ENCODE measurements around the gene ITGB3.
"Not testable (repeated sequence)": the region's sequence is repeated elsewhere in the genome, so short reads cannot be mapped to it uniquely, and the experiment has no call there.

Gene ITGB3

GRCh38 chr17:47223460-47223859 lies 30.2 kb upstream of the ITGB3 start:
- no CpG with 5 or more reads among the region's 5 CpGs for WGBS (ENCODE audit: extremely low coverage, insufficient coverage, insufficient read length)
- no peak overlapping the region for H4K12ac ChIP-seq (ENCODE audit: low read depth, low read length)
- H3K79me2 ChIP-seq (ENCODE audit: control insufficient read depth, insufficient read depth, low read length, poor library complexity): no peaks in the 10 kb centered on the region

GRCh38 chr17:47224077-47224476 lies 29.6 kb upstream of the ITGB3 start:
- not testable (repeated sequence) for H3K4me1 ChIP-seq (ENCODE audit: control insufficient read depth in 1 of 2, insufficient read depth in 2 of 2, low read length in 2 of 2); H3K79me2 ChIP-seq (ENCODE audit: control insufficient read depth, insufficient read depth, low read length, poor library complexity); H3K18ac ChIP-seq (ENCODE audit: low read length); H2BK5ac ChIP-seq (ENCODE audit: low read depth, low read length, poor library complexity); H3K9ac ChIP-seq (ENCODE audit: low read length); H4K8ac ChIP-seq (ENCODE audit: low read depth, low read length); H3K27me3 ChIP-seq (ENCODE audit: insufficient read depth, low read length); H2BK120ac ChIP-seq (ENCODE audit: insufficient read depth, low read length, poor library complexity); DNase-seq; H3K9me3 ChIP-seq (ENCODE audit: insufficient read depth, low read depth, low read length); H2AK5ac ChIP-seq (ENCODE audit: low read length); H3K23ac ChIP-seq (ENCODE audit: low read length); H3K79me1 ChIP-seq (ENCODE audit: low read length); H2AFZ ChIP-seq (ENCODE audit: insufficient read depth, low read length, poor library complexity); H3K36me3 ChIP-seq (ENCODE audit: control insufficient read depth in 1 of 2, insufficient read depth in 2 of 2, low read length in 2 of 2); H3K4ac ChIP-seq (ENCODE audit: low read depth, low read length); H4K12ac ChIP-seq (ENCODE audit: low read depth, low read length); H4K91ac ChIP-seq (ENCODE audit: low read depth, low read length); H2BK12ac ChIP-seq (ENCODE audit: low read length); H3K27ac ChIP-seq (ENCODE audit: low read depth, low read length); H3K4me2 ChIP-seq (ENCODE audit: low read length); H3K4me3 ChIP-seq (ENCODE audit: low read depth, low read length); H3K14ac ChIP-seq (ENCODE audit: low read length)
- no CpG with 5 or more reads among the region's 2 CpGs for WGBS (ENCODE audit: extremely low coverage, insufficient coverage, insufficient read length)

More at GRCh38 chr17:47223460-47223859, 30.2 kb upstream of the ITGB3 start:
- Histone ChIP-seq H3K18ac (ENCODE audit: low read length) (no peak overlapping the region), H2AK5ac (ENCODE audit: low read length) (no peak overlapping the region), H3K4me1 (ENCODE audit: control insufficient read depth in 1 of 2, insufficient read depth in 2 of 2, low read length in 2 of 2) (peaks cover 2 to 7% of the 10 kb centered on the region in 2 experiments), H3K9ac (ENCODE audit: low read length) (no peak overlapping the region), H3K14ac (ENCODE audit: low read length) (no peak overlapping the region), H3K27me3 (ENCODE audit: insufficient read depth, low read length) (no peaks in the 10 kb centered on the region), H3K4me3 (ENCODE audit: low read depth, low read length) (no peak overlapping the region), H3K27ac (ENCODE audit: low read depth, low read length) (no peak overlapping the region), H2AFZ (ENCODE audit: insufficient read depth, low read length, poor library complexity) (no peak overlapping the region), H3K79me1 (ENCODE audit: low read length) (no peaks in the 10 kb centered on the region), H2BK12ac (ENCODE audit: low read length) (no peak overlapping the region), H4K8ac (ENCODE audit: low read depth, low read length) (no peak overlapping the region), H3K4me2 (ENCODE audit: low read length) (no peak overlapping the region), H3K36me3 (ENCODE audit: control insufficient read depth in 1 of 2, insufficient read depth in 2 of 2, low read length in 2 of 2) (no peaks in the 10 kb centered on the region), H3K23ac (ENCODE audit: low read length) (no peak overlapping the region), H2BK120ac (ENCODE audit: insufficient read depth, low read length, poor library complexity) (no peak overlapping the region), H3K9me3 (ENCODE audit: insufficient read depth, low read depth, low read length) (peaks cover 8% of the 10 kb centered on the region), H4K91ac (ENCODE audit: low read depth, low read length) (no peak overlapping the region), H3K4ac (ENCODE audit: low read depth, low read length) (no peak overlapping the region), H2BK5ac (ENCODE audit: low read depth, low read length, poor library complexity) (no peak overlapping the region)
- DNase-seq: no peak

GRCh38 chr17:47224966-47225365 lies 28.7 kb upstream of the ITGB3 start:
- no peaks in the 10 kb centered on the region for H3K79me2 ChIP-seq (ENCODE audit: control insufficient read depth, insufficient read depth, low read length, poor library complexity)
- H3K9ac ChIP-seq (ENCODE audit: low read length): no peak overlapping the region
- WGBS (ENCODE audit: extremely low coverage, insufficient coverage, insufficient read length): no CpG with 5 or more reads among the region's 1 CpG
- peaks cover 6 to 7% of the 10 kb centered on the region in 2 experiments for H3K4me1 ChIP-seq (ENCODE audit: control insufficient read depth in 1 of 2, insufficient read depth in 2 of 2, low read length in 2 of 2)
- no peak overlapping the region for H3K14ac ChIP-seq (ENCODE audit: low read length)
- H2BK5ac ChIP-seq (ENCODE audit: low read depth, low read length, poor library complexity): no peak overlapping the region
- H4K91ac ChIP-seq (ENCODE audit: low read depth, low read length): no peak overlapping the region
- H2BK120ac ChIP-seq (ENCODE audit: insufficient read depth, low read length, poor library complexity): no peak overlapping the region
- H3K79me1 ChIP-seq (ENCODE audit: low read length): no peaks in the 10 kb centered on the region
- no peak overlapping the region for H4K12ac ChIP-seq (ENCODE audit: low read depth, low read length)
- H3K4ac ChIP-seq (ENCODE audit: low read depth, low read length): no peak overlapping the region
- no peak overlapping the region for H3K4me3 ChIP-seq (ENCODE audit: low read depth, low read length)
- no peak overlapping the region for H3K23ac ChIP-seq (ENCODE audit: low read length)
- DNase-seq: no peak
- no peak overlapping the region for H3K27ac ChIP-seq (ENCODE audit: low read depth, low read length)
- H3K9me3 ChIP-seq (ENCODE audit: insufficient read depth, low read depth, low read length): peaks cover 8% of the 10 kb centered on the region
- H4K8ac ChIP-seq (ENCODE audit: low read depth, low read length): no peak overlapping the region
- H3K4me2 ChIP-seq (ENCODE audit: low read length): no peak overlapping the region
- H3K18ac ChIP-seq (ENCODE audit: low read length): no peak overlapping the region
- H2AK5ac ChIP-seq (ENCODE audit: low read length): no peak overlapping the region
- H2AFZ ChIP-seq (ENCODE audit: insufficient read depth, low read length, poor library complexity): no peak overlapping the region
- no peak overlapping the region for H2BK12ac ChIP-seq (ENCODE audit: low read length)
- H3K36me3 ChIP-seq (ENCODE audit: control insufficient read depth in 1 of 2, insufficient read depth in 2 of 2, low read length in 2 of 2): no peaks in the 10 kb centered on the region
- no peaks in the 10 kb centered on the region for H3K27me3 ChIP-seq (ENCODE audit: insufficient read depth, low read length)

GRCh38 chr17:47225436-47225858 lies 28.2 kb upstream of the ITGB3 start:
- Histone ChIP-seq H3K36me3 (ENCODE audit: control insufficient read depth in 1 of 2, insufficient read depth in 2 of 2, low read length in 2 of 2) (no peaks in the 10 kb centered on the region), H3K18ac (ENCODE audit: low read length) (no peak overlapping the region), H3K9me3 (ENCODE audit: insufficient read depth, low read depth, low read length) (peaks cover 8% of the 10 kb centered on the region), H3K9ac (ENCODE audit: low read length) (no peak overlapping the region), H3K27ac (ENCODE audit: low read depth, low read length) (no peak overlapping the region), H4K12ac (ENCODE audit: low read depth, low read length) (no peak overlapping the region), H3K79me2 (ENCODE audit: control insufficient read depth, insufficient read depth, low read length, poor library complexity) (no peaks in the 10 kb centered on the region), H3K14ac (ENCODE audit: low read length) (no peak overlapping the region), H3K79me1 (ENCODE audit: low read length) (no peaks in the 10 kb centered on the region), H2AFZ (ENCODE audit: insufficient read depth, low read length, poor library complexity) (no peak overlapping the region), H2BK5ac (ENCODE audit: low read depth, low read length, poor library complexity) (no peak overlapping the region), H3K27me3 (ENCODE audit: insufficient read depth, low read length) (no peaks in the 10 kb centered on the region), H3K4me3 (ENCODE audit: low read depth, low read length) (no peak overlapping the region), H3K23ac (ENCODE audit: low read length) (no peak overlapping the region), H3K4me2 (ENCODE audit: low read length) (no peak overlapping the region), H3K4me1 (ENCODE audit: control insufficient read depth in 1 of 2, insufficient read depth in 2 of 2, low read length in 2 of 2) (peaks cover 4 to 5% of the 10 kb centered on the region in 2 experiments), H3K4ac (ENCODE audit: low read depth, low read length) (no peak overlapping the region), H2AK5ac (ENCODE audit: low read length) (no peak overlapping the region), H4K8ac (ENCODE audit: low read depth, low read length) (no peak overlapping the region), H2BK120ac (ENCODE audit: insufficient read depth, low read length, poor library complexity) (no peak overlapping the region), H2BK12ac (ENCODE audit: low read length) (no peak overlapping the region), H4K91ac (ENCODE audit: low read depth, low read length) (no peak overlapping the region)
- DNase-seq: peak in 1 of 2 donors; percentile 16
- no CpG with 5 or more reads among the region's 3 CpGs for whole genome bisulfite sequencing (ENCODE audit: extremely low coverage, insufficient coverage, insufficient read length)
